GM18909 (cell line): ENCODE results near the gene PPP2R1B.

Source experiments
- ATAC-seq: cut with Tn5 transposase; IDR thresholded peaks from one replicate; pipeline ENCODE4 v1.9.1; 2021; ENCODE audit warnings: mild to moderate bottlenecking; ENCODE audit not compliant: unreplicated experiment, poor library complexity

Gene PPP2R1B

GRCh38 chr11:111759376-111759775 is 6.8 kb downstream of the PPP2R1B start:
- no peak for ATAC-seq

GRCh38 chr11:111756097-111756496 is 10.1 kb downstream of the PPP2R1B start:
- no peak for ATAC-seq

GRCh38 chr11:111749646-111750045 is 16.5 kb downstream of the PPP2R1B start:
- no peak for ATAC-seq

GRCh38 chr11:111748035-111748804 is 18.0 kb downstream of the PPP2R1B start:
- ATAC-seq: no peak

- ATAC-seq: no peak
Observed at GRCh38 chr11:111745719-111746504, 20.3 kb downstream of the PPP2R1B start.

- ATAC-seq: no peak
Observed at GRCh38 chr11:111743700-111744099, 22.5 kb downstream of the PPP2R1B start.

- no peak for ATAC-seq
Observed at GRCh38 chr11:111741751-111742150, 24.4 kb downstream of the PPP2R1B start.

- ATAC-seq: no peak
Observed at GRCh38 chr11:111739299-111739698, 26.9 kb downstream of the PPP2R1B start.

- ATAC-seq: no peak
Observed at GRCh38 chr11:111737444-111738210, 28.6 kb downstream of the PPP2R1B start.

GRCh38 chr11:111736621-111737443 is 29.4 kb downstream of the PPP2R1B start:
- ATAC-seq: no peak

GRCh38 chr11:111736181-111736590 is 30.0 kb downstream of the PPP2R1B start:
- no peak for ATAC-seq

GRCh38 chr11:111735262-111736116 is 30.7 kb downstream of the PPP2R1B start:
- ATAC-seq: no peak

GRCh38 chr11:111734954-111735261 is 31.3 kb downstream of the PPP2R1B start:
- no peak for ATAC-seq

GRCh38 chr11:111734101-111734953 is 31.9 kb downstream of the PPP2R1B start:
- no peak for ATAC-seq

- ATAC-seq: no peak
Observed at GRCh38 chr11:111733611-111734088, 32.5 kb downstream of the PPP2R1B start.

- ATAC-seq: no peak
Observed at GRCh38 chr11:111733016-111733415, 33.2 kb downstream of the PPP2R1B start.

GRCh38 chr11:111731821-111732220 is 34.4 kb downstream of the PPP2R1B start:
- no peak for ATAC-seq

- no peak for ATAC-seq
Observed at GRCh38 chr11:111730871-111731591, 35.2 kb downstream of the PPP2R1B start.
